Transverse colon (tissue), 4 donors: ENCODE results near the gene MFAP1. TPM values are rescaled to one million over a fixed set of nuclear protein-coding genes. Genes with fewer than 3 reads are reported as not detected.
"Not testable (repeated sequence)": the region's sequence is repeated elsewhere in the genome, so short reads cannot be mapped to it uniquely, and the experiment has no call there.

Source experiments
- DNase-seq: peaks from one replicate; pipeline ENCODE4 v3.0.0-alpha.2; 2019
- H3K27ac ChIP-seq, 4 donors: fragments of 200-600 bp; sonication (generic); 2 replicates each; pipeline ENCODE4 v1.5.1; 2016 to 2018; ENCODE audit warnings: inconsistent platforms in 4 of 4
- H3K27me3 ChIP-seq: fragments of 200-600 bp; sonication (generic); 2 replicates; pipeline ENCODE4 v1.5.1; 2017; ENCODE audit warnings: inconsistent platforms
- H3K36me3 ChIP-seq, 4 donors: fragments of 200-600 bp; sonication (generic); 2 replicates each; pipeline ENCODE4 v1.5.1; 2017 to 2019; ENCODE audit warnings: inconsistent platforms in 4 of 4
- H3K4me1 ChIP-seq, 4 donors: fragments of 200-600 bp; sonication (generic); 2 replicates each; pipeline ENCODE4 v1.5.1; 2017 to 2020; ENCODE audit warnings: inconsistent platforms in 4 of 4
- H3K4me3 ChIP-seq, 4 donors: fragments of 200-600 bp; sonication (generic); 1 replicate in 1 of 4; 2 replicates in 3 of 4; pipeline versions ENCODE4 v1.5.1 to v1.6.1; 2017 to 2019; ENCODE audit warnings: inconsistent platforms in 4 of 4
- H3K9me3 ChIP-seq, 2 donors: fragments of 200-600 bp; sonication (generic); 2 replicates each; pipeline ENCODE4 v1.5.1; 2017 to 2019; ENCODE audit warnings: inconsistent platforms in 2 of 2
- CTCF ChIP-seq, 5 experiments: fragments of 200-600 bp in 3 of 5; fragments of 450-650 bp in 2 of 5; sonication (generic) in 3 of 5; IDR thresholded peaks; 1 replicate in 2 of 5; 2 replicates in 3 of 5; pipeline ENCODE4 v1.5.1; 2016 to 2017; ENCODE audit warnings: antibody characterized with exemption in 5 of 5, inconsistent platforms in 3 of 5, mild to moderate bottlenecking in 2 of 5, moderate library complexity in 1 of 5
- EP300 ChIP-seq: sonication (generic); formaldehyde crosslinking; IDR thresholded peaks from one replicate; pipeline ENCODE4 v1.6.1; 2017; ENCODE audit warnings: antibody characterized with exemption, low read depth
- POLR2A ChIP-seq: fragments of 450-650 bp; IDR thresholded peaks from one replicate; pipeline ENCODE4 v1.6.1; 2016; ENCODE audit warnings: antibody characterized with exemption, mild to moderate bottlenecking, moderate library complexity
- POLR2AphosphoS5 ChIP-seq, 3 donors: sonication (generic); formaldehyde crosslinking; IDR thresholded peaks; one replicate each; pipeline ENCODE4 v1.6.1; 2016; ENCODE audit warnings: antibody characterized with exemption in 3 of 3
- whole genome bisulfite sequencing, 2 donors: methylation state at CpG; one replicate each; pipeline ENCODE4 v1.1.5; 2018; ENCODE audit warnings: low coverage in 1 of 2; 5-methylcytosine and 5-hydroxymethylcytosine counted together
- in situ Hi-C, 4 donors: fragments of 200-750 bp; cut with MboI; loops; one replicate each; pipeline versions ENCODE4 v1.15.0 to v1.15.1; 2017; ENCODE audit warnings: low sequenced_read_pairs in 3 of 4, low pct_ligation_motif_present in 1 of 4, low pct_unique_long_range_greater_than_20kb in 1 of 4
- intact Hi-C: fragments of 100-400 bp; cut with DNase I; formaldehyde crosslinking; loops from one replicate; pipeline ENCODE4 v1.15.1; 2023; ENCODE audit warnings: low total_unique reads
- total RNA-seq, 4 donors: library from RNA; depleted of rRNA; stranded (reverse); fragments of >200 nt; gene quantifications; one replicate each; pipeline ENCODE4 v1.1.0, GENCODE V29; 2016

Gene MFAP1
- total RNA-seq, 4 donors from 2014 or later: 9.8 to 32.9 (median 16.3) TPM

- intact Hi-C loops: no loop called here
- Histone ChIP-seq H3K36me3 (peaks cover 0 to 9% (median 0%) of the 10 kb centered on the region in 4 donors), H3K4me1 (no peaks in the 10 kb centered on the region), H3K4me3 (no peak overlapping the region), H3K27me3 (no peaks in the 10 kb centered on the region), H3K27ac (no peak overlapping the region), H3K9me3 (no peaks in the 10 kb centered on the region)
- WGBS, 2 donors: 92 to 96% methylated on average over 4 of the region's 4 CpGs
- in situ Hi-C loops: no loop called here
- no peak for DNase-seq
- no peak for TF ChIP-seq POLR2AphosphoS5 (IDR thresholded peaks at IDR 0.05)
- TF ChIP-seq POLR2A: no peak
- no peak for TF ChIP-seq CTCF (IDR thresholded peaks at IDR 0.05)
- TF ChIP-seq EP300: no peak
Observed at GRCh38 chr15:43852607-43853006, 28.1 kb upstream of the MFAP1 start.

GRCh38 chr15:43851251-43851650, 26.8 kb upstream of the MFAP1 start:
- DNase-seq: no peak
- H3K27me3 ChIP-seq: no peaks in the 10 kb centered on the region
- H3K9me3 ChIP-seq: no peaks in the 10 kb centered on the region
- in situ Hi-C loops: no loop called here
- H3K4me3 ChIP-seq: no peak overlapping the region
- H3K36me3 ChIP-seq: peaks cover 0 to 9% (median 0%) of the 10 kb centered on the region in 4 donors
- intact Hi-C loops: no loop called here
- H3K27ac ChIP-seq: no peak overlapping the region
- WGBS, 2 donors: 94 to 95% methylated on average over 3 of the region's 3 CpGs
- no peak for TF ChIP-seq POLR2AphosphoS5 (IDR thresholded peaks at IDR 0.05)
- TF ChIP-seq POLR2A: no peak
- TF ChIP-seq EP300: no peak
- no peak for TF ChIP-seq CTCF (IDR thresholded peaks at IDR 0.05)
- no peaks in the 10 kb centered on the region for H3K4me1 ChIP-seq

GRCh38 chr15:43845421-43845820, 20.9 kb upstream of the MFAP1 start:
- Histone ChIP-seq H3K27ac (no peak overlapping the region), H3K27me3 (no peaks in the 10 kb centered on the region), H3K36me3 (peaks cover 0 to 8% (median 0%) of the 10 kb centered on the region in 4 donors), H3K4me3 (no peak overlapping the region), H3K9me3 (no peaks in the 10 kb centered on the region), H3K4me1 (no peaks in the 10 kb centered on the region)
- DNase-seq: no peak
- in situ Hi-C loops: no loop called here
- TF ChIP-seq POLR2AphosphoS5 (IDR thresholded peaks at IDR 0.05) (no peak), POLR2A (no peak), EP300 (no peak), CTCF (IDR thresholded peaks at IDR 0.05) (no peak)
- intact Hi-C loops: no loop called here

GRCh38 chr15:43832485-43832884, 8.0 kb upstream of the MFAP1 start:
- DNase-seq, intact Hi-C loops, H3K4me3 ChIP-seq, H3K36me3 ChIP-seq, H3K4me1 ChIP-seq, in situ Hi-C loops, H3K27ac ChIP-seq, H3K27me3 ChIP-seq, H3K9me3 ChIP-seq: not testable (repeated sequence)
- WGBS, 2 donors: 76 to 83% methylated on average over 4 to 6 of the region's 6 CpGs

GRCh38 chr15:43831519-43832052, 7.1 kb upstream of the MFAP1 start:
- 91 to 93% methylated on average over 11 to 14 of the region's 14 CpGs for WGBS, 2 donors
- H3K27ac ChIP-seq, in situ Hi-C loops, H3K9me3 ChIP-seq, DNase-seq, H3K36me3 ChIP-seq, H3K27me3 ChIP-seq, H3K4me3 ChIP-seq, intact Hi-C loops: not testable (repeated sequence)
- H3K4me1 ChIP-seq: peaks cover 0 to 14% (median 9%) of the 10 kb centered on the region in 4 donors

GRCh38 chr15:43830691-43831275, 6.3 kb upstream of the MFAP1 start:
- H3K27me3 ChIP-seq, intact Hi-C loops: not testable (repeated sequence)
- 92% methylated on average over 3 to 9 of the region's 9 CpGs for WGBS, 2 donors

GRCh38 chr15:43829951-43830540, 5.6 kb upstream of the MFAP1 start:
- in situ Hi-C loops, H3K9me3 ChIP-seq, H3K4me3 ChIP-seq, H3K27ac ChIP-seq, DNase-seq, intact Hi-C loops, H3K27me3 ChIP-seq, H3K36me3 ChIP-seq: not testable (repeated sequence)
- peaks cover 0 to 22% (median 14%) of the 10 kb centered on the region in 4 donors for H3K4me1 ChIP-seq
- whole genome bisulfite sequencing, 2 donors: 89% methylated on average over 9 of the region's 9 CpGs; no CpG with 5 or more reads in 1 of the 2 donors

More at GRCh38 chr15:43830691-43831275, 6.3 kb upstream of the MFAP1 start:
- H3K4me3 ChIP-seq, H3K9me3 ChIP-seq, in situ Hi-C loops, H3K36me3 ChIP-seq, DNase-seq, H3K27ac ChIP-seq: not testable (repeated sequence)
- H3K4me1 ChIP-seq: peaks cover 0 to 21% (median 14%) of the 10 kb centered on the region in 4 donors
